ENCODE results near the gene SLC44A4. TPM values are rescaled to one million over a fixed set of nuclear protein-coding genes. Genes with fewer than 3 reads are reported as not detected.

SLC44A4 gene
- total RNA-seq, 1 donor from 2014 or later = 0.23 TPM

DNA sequence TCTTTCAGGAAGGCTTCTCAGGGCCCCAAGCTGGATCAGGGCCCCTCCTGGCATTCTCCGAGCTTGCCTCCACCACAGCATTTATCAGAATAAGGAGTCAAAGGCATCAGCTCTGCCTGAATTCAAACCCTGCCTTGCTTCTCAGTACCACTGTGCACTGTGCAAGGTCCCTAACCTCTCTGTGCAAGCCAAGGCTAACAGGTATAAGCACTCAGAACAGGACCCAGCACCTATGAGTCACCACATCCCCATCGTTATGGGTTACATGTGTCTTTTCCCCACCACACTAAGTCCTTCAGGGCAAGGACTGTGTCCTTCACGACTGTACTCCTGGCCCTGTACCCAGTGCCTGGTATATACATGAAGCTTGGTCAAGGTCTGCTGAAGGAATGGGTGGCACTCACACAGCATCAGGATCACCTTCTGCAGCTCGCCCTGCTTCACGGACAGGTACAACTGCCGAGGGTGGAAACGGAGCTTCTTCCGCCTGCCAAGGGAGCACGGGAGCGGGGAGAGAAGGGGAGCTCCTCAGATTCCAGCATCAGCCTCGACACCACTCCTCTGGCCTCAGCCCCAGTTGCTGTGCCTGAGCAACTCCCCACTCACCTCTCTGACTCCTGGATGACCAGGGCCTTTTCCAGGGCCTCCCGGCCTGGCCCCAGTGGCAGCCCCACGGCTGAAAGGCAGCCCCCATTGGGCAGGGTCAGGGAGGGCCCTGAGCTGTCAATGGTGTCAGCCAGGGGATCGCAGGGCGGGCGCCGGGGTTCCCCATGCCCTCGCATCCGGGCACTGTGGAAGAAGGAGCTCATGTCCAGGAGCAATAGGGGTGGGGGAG lies 8.6 kb upstream of the SLC44A4 start:
- H3K4me1 Mint-ChIP-seq (ENCODE audit: low read depth, unreplicated experiment) = peaks cover 1% of the 10 kb centered on the region
- TF ChIP-seq, protein P1, sequence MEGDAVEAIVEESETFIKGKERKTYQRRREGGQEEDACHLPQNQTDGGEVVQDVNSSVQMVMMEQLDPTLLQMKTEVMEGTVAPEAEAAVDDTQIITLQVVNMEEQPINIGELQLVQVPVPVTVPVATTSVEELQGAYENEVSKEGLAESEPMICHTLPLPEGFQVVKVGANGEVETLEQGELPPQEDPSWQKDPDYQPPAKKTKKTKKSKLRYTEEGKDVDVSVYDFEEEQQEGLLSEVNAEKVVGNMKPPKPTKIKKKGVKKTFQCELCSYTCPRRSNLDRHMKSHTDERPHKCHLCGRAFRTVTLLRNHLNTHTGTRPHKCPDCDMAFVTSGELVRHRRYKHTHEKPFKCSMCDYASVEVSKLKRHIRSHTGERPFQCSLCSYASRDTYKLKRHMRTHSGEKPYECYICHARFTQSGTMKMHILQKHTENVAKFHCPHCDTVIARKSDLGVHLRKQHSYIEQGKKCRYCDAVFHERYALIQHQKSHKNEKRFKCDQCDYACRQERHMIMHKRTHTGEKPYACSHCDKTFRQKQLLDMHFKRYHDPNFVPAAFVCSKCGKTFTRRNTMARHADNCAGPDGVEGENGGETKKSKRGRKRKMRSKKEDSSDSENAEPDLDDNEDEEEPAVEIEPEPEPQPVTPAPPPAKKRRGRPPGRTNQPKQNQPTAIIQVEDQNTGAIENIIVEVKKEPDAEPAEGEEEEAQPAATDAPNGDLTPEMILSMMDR (IDR thresholded peaks at IDR 0.05; ENCODE audit: insufficient read depth, low read depth, low read length) = no peak
- TF ChIP-seq EZH2 (IDR thresholded peaks at IDR 0.05; ENCODE audit: insufficient read depth, low read length) = no peak
- peaks cover 19% of the 10 kb centered on the region for H3K36me3 ChIP-seq (ENCODE audit: insufficient read depth, low read length)
- no peaks in the 10 kb centered on the region for H3K27me3 ChIP-seq (ENCODE audit: insufficient read depth, low read length)
- no peaks in the 10 kb centered on the region for H4K20me1 ChIP-seq (ENCODE audit: insufficient read depth, low read length)
- H2AFZ ChIP-seq (ENCODE audit: low read depth, low read length) = no peak overlapping the region
- DNase-seq (ENCODE audit: low read depth) (no peak), FAIRE-seq (no peak)
- H3K4me3 ChIP-seq (ENCODE audit: insufficient read depth, low read depth, low read length) = no peak overlapping the region
- no peak overlapping the region for H3K27ac ChIP-seq (ENCODE audit: low read depth, low read length)
- no peak overlapping the region for H3K27ac Mint-ChIP-seq (ENCODE audit: unreplicated experiment)
- H3K36me3 Mint-ChIP-seq (ENCODE audit: low read depth, unreplicated experiment) = peaks cover 28% of the 10 kb centered on the region
- no peak overlapping the region for H3K4me3 Mint-ChIP-seq (ENCODE audit: unreplicated experiment)
- no peaks in the 10 kb centered on the region for H3K79me2 ChIP-seq (ENCODE audit: insufficient read depth, low read length)
- H3K9me3 Mint-ChIP-seq (ENCODE audit: unreplicated experiment) = no peaks in the 10 kb centered on the region
- no peak overlapping the region for H3K4me2 ChIP-seq (ENCODE audit: low read length)
- H3K4me1 ChIP-seq (ENCODE audit: insufficient read depth, low read length) = peaks cover 4% of the 10 kb centered on the region
- H3K9me3 ChIP-seq (ENCODE audit: insufficient read depth, low read depth, low read length) = no peaks in the 10 kb centered on the region
- no peak overlapping the region for H3K9ac ChIP-seq (ENCODE audit: low read length)
- H3K27me3 Mint-ChIP-seq (ENCODE audit: low read depth, unreplicated experiment) = no peaks in the 10 kb centered on the region

- Mint-ChIP-seq H3K36me3 (ENCODE audit: low read depth, unreplicated experiment) (peaks cover 27% of the 10 kb centered on the region), H3K9me3 (ENCODE audit: unreplicated experiment) (no peaks in the 10 kb centered on the region), H3K27me3 (ENCODE audit: low read depth, unreplicated experiment) (no peaks in the 10 kb centered on the region), H3K27ac (ENCODE audit: unreplicated experiment) (no peak overlapping the region), H3K4me3 (ENCODE audit: unreplicated experiment) (no peak overlapping the region), H3K4me1 (ENCODE audit: low read depth, unreplicated experiment) (peaks cover 6% of the 10 kb centered on the region)
- H3K36me3 ChIP-seq (ENCODE audit: insufficient read depth, low read length) = peaks cover 19% of the 10 kb centered on the region
- H3K79me2 ChIP-seq (ENCODE audit: insufficient read depth, low read length) = no peaks in the 10 kb centered on the region
- no peak overlapping the region for H2AFZ ChIP-seq (ENCODE audit: low read depth, low read length)
- H3K4me1 ChIP-seq (ENCODE audit: insufficient read depth, low read length) = peaks cover 4% of the 10 kb centered on the region
- H3K4me3 ChIP-seq (ENCODE audit: insufficient read depth, low read depth, low read length) = no peak overlapping the region
- no peak for TF ChIP-seq EZH2 (IDR thresholded peaks at IDR 0.05; ENCODE audit: insufficient read depth, low read length)
- TF ChIP-seq, protein P1 (IDR thresholded peaks at IDR 0.05; ENCODE audit: insufficient read depth, low read depth, low read length) = no peak
- H3K4me2 ChIP-seq (ENCODE audit: low read length) = no peak overlapping the region
- no peak overlapping the region for H3K27ac ChIP-seq (ENCODE audit: low read depth, low read length)
- H3K27me3 ChIP-seq (ENCODE audit: insufficient read depth, low read length) = no peaks in the 10 kb centered on the region
- no peak overlapping the region for H3K9ac ChIP-seq (ENCODE audit: low read length)
- FAIRE-seq (no peak), DNase-seq (ENCODE audit: low read depth) (no peak)
- H3K9me3 ChIP-seq (ENCODE audit: insufficient read depth, low read depth, low read length) = no peaks in the 10 kb centered on the region
- no peaks in the 10 kb centered on the region for H4K20me1 ChIP-seq (ENCODE audit: insufficient read depth, low read length)
Measured at GRCh38 chr6:31886541-31886991, 7.8 kb upstream of the SLC44A4 start.

DNA sequence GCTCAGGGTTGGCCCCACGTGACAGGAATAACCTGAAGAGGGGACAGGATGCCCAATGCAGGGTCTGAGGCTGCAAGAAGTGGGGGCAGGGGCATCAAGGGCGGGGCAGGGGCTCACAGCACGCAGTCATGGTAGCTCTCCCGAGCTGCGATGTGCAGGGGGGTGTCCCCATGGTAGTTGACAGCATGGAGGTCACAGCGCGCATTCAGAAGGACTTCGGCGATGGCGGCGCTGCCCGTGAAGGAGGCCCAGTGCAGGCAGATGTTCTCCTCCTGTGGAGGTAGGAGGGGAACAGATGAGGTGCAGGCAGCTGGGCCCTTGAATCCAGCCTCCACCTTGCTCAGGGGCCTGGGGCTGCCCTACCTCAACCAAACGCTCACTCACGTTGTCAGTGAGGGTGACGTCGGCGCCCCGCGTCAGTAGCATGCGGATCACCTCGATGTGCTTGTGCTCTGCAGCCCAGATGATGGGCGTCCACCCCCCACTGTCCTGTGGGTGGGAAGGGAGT lies 5.8 kb upstream of the SLC44A4 start:
- no peak overlapping the region for H3K4me2 ChIP-seq (ENCODE audit: low read length)
- TF ChIP-seq, protein P1 (IDR thresholded peaks at IDR 0.05; ENCODE audit: insufficient read depth, low read depth, low read length) = no peak
- H3K4me3 ChIP-seq (ENCODE audit: insufficient read depth, low read depth, low read length) = no peak overlapping the region
- H3K27me3 ChIP-seq (ENCODE audit: insufficient read depth, low read length) = no peaks in the 10 kb centered on the region
- no peak overlapping the region for H3K9ac ChIP-seq (ENCODE audit: low read length)
- Mint-ChIP-seq H3K4me1 (ENCODE audit: low read depth, unreplicated experiment) (peaks cover 6% of the 10 kb centered on the region), H3K4me3 (ENCODE audit: unreplicated experiment) (no peak overlapping the region), H3K9me3 (ENCODE audit: unreplicated experiment) (no peaks in the 10 kb centered on the region), H3K27ac (ENCODE audit: unreplicated experiment) (no peak overlapping the region), H3K27me3 (ENCODE audit: low read depth, unreplicated experiment) (no peaks in the 10 kb centered on the region), H3K36me3 (ENCODE audit: low read depth, unreplicated experiment) (peaks cover 31% of the 10 kb centered on the region)
- DNase-seq (ENCODE audit: low read depth) (no peak), FAIRE-seq (no peak)
- H4K20me1 ChIP-seq (ENCODE audit: insufficient read depth, low read length) = peaks cover 7% of the 10 kb centered on the region
- H2AFZ ChIP-seq (ENCODE audit: low read depth, low read length) = no peak overlapping the region
- peaks cover 32% of the 10 kb centered on the region for H3K36me3 ChIP-seq (ENCODE audit: insufficient read depth, low read length)
- H3K79me2 ChIP-seq (ENCODE audit: insufficient read depth, low read length) = no peaks in the 10 kb centered on the region
- no peak overlapping the region for H3K27ac ChIP-seq (ENCODE audit: low read depth, low read length)
- peaks cover 4% of the 10 kb centered on the region for H3K4me1 ChIP-seq (ENCODE audit: insufficient read depth, low read length)
- H3K9me3 ChIP-seq (ENCODE audit: insufficient read depth, low read depth, low read length) = no peaks in the 10 kb centered on the region

Data from astrocyte (in vitro differentiated cells and primary cell).